GM18498 (cell line): ENCODE results near the gene ANKRD33B.
"Not testable (repeated sequence)": the region's sequence is repeated elsewhere in the genome, so short reads cannot be mapped to it uniquely, and the experiment has no call there.

Experiments used
- ATAC-seq: cut with Tn5 transposase; IDR thresholded peaks from one replicate; pipeline ENCODE4 v1.9.1; 2021; ENCODE audit warnings: mild to moderate bottlenecking, moderate library complexity; ENCODE audit not compliant: unreplicated experiment

Gene ANKRD33B

DNA sequence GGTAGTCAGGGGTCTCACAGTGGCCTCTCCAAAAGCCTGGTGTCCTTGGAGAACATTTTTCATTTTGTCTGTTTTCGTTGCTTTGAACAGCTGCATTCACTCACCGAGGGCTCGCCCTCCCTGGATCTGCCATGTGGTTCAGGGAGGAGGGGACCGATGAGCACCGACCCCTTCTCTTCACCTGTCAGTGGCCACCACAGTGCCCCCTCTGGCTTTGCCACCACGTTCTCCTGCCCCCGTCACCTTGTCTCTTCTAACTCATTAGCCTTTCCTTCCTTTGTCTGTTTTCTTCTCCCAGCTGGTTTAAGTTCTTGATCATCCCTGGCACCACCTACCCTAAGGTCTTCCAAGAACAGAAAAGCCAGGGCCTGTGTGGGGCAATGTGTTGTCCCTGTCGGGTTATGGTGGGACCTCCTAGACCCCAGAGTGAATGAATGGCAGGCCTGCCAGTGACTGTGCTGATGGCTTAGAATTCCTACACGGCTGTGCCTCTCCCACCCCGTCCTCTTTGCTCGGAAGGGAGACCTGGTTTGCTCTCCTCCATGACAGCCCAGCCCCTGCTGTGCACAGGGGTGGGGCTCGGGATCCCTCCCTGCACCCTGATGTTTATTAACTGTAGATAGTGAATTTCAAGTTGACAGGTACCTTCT, 90.0 kb downstream of the ANKRD33B start:
- no peak for ATAC-seq

DNA sequence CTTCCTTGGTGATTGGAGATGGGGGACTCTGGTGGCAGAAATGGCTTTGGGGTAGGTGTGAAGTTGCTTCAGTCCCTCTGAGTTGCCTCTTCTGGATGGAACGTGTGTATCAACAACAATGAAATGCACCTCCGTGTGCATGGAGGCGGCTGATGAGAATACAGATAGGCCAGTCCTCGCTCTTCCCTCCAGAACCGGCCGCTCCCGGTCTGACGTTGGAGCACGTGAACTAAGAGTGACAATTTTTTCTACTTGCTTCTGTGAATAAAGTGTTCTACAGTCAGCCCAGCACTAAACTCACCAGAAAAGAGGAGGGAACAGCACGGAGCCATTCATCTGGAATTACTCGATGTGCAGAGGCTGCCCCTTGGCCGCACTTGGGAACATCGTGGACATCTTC, 90.7 kb downstream of the ANKRD33B start:
- no peak for ATAC-seq

DNA sequence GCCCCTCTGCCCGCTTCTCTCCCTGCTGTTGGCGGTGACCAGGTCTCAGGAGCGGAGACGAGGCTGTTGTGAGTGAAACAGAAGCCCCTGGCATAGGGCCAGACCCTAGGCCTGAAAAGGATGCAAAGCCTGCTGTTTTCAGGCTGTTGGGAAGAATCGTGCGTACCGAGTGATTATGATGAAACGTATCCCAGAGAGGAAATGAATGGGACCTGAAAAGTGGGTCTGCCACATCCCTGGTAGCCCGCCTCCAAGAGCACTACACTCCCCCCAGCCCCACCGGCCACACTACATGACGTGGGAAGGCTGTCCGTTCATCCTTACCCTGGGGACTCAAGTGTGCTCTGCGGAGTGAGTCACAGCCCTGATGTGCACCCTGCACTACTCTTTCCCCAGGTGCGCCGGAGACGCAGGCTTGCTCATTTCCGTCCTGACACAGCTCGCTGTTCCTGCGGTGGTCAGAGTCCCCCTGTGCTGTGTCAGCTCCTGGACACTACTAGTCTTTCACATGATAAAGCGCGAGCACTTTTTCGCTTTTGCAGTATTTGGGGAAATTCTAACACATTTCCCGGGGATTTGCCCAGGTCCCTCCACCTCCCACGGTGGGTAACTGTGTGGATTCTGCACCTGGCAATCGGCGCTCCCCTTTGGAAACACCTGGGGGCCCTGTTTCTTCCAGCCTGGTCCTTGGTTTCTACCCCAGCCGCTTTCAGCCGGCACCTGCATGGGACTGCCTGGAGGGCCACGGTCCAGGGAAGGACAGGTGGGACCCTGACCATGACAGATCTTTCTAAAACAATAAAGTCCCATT, 91.5 kb downstream of the ANKRD33B start:
- ATAC-seq, result no peak

DNA sequence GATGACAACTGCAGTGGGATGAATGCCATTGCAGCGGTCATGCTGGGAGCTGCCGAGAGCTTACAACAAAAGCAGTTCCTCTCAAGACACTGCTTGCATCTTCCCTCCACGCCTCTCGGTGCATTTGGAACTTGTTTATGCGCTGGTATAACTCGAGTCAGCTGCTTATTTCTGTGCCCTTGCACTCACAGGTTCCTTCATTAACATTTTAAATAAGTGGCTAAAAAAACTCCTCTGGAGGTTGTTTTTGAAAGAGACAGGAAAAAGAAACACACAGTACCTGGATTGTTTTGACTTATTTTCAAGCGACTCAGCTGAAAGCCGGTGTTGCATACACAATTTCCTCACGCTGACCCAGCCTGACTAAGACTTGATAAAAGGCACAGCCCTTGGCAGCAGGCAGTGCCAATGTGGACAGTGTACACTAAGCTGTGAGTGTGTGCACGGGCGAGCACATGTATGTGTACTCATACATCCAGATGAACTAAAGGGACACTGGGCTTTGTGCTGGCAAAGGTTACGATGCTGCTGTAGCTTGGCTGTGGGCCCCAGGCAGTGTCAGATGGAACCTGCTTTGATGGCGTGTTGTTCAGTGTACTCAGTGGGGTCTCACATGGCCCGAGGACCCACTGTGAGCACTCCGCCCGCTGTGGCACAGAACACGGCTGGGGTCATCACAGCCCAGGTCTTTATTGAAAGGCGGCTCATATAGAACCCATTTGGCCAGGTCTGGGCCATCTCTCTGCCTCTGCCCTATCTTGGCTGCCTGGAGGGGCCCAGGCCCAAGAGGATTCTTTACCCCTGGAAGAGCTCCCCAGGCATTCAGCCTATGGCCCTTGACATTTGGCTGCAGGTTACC, 92.3 kb downstream of the ANKRD33B start:
- ATAC-seq, result no peak

GRCh38 chr5:10658265-10658664, 94.4 kb downstream of the ANKRD33B start:
- no peak for ATAC-seq

DNA sequence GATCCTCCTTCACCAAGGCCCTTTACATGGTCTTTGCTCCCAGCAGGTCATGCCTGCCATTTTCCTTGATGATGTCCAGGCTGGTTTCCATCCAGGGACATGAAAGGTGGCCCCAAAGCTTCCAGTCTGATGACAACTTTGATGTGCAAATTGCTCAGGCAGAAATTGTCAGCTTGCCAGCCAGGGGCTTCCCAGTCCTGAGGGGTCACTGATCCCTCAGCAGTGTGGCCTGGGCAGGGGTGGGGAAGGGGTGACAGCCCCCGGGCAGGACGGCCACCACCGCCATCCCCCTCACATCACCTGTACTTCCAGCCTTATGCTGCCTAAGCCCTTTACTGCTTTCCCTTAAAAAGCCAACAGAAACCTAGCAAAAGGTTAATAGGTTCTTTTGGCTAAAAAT, 96.3 kb downstream of the ANKRD33B start:
- ATAC-seq, result no peak

GRCh38 chr5:10660720-10661387, 97.0 kb downstream of the ANKRD33B start:
- no peak for ATAC-seq

GRCh38 chr5:10661401-10661800, 97.5 kb downstream of the ANKRD33B start:
- no peak for ATAC-seq

GRCh38 chr5:10662083-10662482, 98.2 kb downstream of the ANKRD33B start:
- no peak for ATAC-seq

DNA sequence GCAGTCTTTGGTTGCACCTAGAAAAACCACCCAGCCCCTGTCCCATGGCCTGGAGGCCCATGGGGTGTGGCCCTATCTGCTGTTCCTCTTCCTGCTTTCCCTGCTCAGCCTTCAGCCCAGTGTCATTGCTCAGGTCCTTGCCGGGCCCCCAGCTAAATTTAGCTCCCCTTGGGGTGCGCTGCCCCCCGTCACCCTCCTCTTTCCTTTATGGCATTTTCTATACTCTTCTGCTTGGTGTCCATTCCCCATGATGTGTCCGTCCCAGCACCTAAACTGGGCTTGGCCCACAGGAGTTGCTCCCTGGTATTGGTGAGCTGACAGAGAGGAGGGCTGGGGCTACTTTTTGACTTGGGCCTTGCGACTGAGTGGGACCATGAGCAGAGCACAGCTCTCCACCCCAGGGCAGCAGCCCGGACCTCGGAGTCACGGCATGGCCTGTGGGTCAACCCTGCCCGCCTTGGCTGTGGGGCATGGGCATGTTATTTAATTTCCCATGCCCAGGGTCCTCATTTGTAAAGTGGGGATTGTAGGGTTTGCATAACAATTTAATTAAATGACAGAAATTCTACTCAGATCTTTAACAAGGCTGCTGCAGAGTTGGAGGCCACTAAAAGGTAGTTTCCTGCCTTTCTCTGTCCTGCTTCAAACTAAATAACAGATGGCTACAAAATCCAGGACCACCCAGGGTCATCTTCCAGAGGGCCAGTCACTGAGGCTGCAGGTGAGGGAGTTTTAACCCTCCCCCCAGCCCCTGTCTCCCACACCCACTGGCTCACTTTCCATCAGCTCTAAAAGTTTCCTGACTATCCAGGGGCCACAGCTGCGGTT, 99.0 kb downstream of the ANKRD33B start:
- ATAC-seq, result no peak

- no peak for ATAC-seq
Observed at GRCh38 chr5:10663489-10664179, 99.8 kb downstream of the ANKRD33B start.

DNA sequence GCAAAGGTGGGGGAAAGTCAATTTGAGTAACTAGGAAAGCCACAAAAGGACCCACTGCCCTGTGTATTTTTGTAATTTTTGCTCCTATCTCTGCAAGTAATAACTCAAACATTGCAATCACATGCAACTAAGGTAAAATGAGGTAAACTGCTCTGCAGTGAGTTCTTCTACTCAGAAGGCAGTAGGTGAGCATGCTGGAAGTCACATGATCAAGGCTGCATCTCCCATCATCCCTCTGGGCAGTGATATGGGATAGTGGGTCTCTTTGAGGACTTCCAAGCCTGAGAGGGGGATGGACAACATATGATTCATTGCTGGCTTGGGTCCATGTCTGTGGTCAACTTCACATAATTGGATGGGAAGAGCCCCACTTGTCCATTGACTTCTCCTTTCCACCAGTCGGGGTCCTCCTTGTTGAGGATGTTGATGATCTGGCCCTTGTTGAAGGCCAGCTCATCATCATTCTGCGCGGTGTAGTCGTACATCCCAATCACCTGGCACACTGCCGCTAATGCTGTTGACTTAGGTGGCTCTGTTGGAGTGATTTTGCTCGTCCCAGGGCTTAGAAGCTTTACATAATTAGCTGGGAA, 100.4 kb downstream of the ANKRD33B start:
- not testable (repeated sequence) for ATAC-seq

GRCh38 chr5:10665799-10666198, 101.9 kb downstream of the ANKRD33B start:
- ATAC-seq, result no peak

- no peak for ATAC-seq
Observed at GRCh38 chr5:10666531-10667299, 102.8 kb downstream of the ANKRD33B start.

DNA sequence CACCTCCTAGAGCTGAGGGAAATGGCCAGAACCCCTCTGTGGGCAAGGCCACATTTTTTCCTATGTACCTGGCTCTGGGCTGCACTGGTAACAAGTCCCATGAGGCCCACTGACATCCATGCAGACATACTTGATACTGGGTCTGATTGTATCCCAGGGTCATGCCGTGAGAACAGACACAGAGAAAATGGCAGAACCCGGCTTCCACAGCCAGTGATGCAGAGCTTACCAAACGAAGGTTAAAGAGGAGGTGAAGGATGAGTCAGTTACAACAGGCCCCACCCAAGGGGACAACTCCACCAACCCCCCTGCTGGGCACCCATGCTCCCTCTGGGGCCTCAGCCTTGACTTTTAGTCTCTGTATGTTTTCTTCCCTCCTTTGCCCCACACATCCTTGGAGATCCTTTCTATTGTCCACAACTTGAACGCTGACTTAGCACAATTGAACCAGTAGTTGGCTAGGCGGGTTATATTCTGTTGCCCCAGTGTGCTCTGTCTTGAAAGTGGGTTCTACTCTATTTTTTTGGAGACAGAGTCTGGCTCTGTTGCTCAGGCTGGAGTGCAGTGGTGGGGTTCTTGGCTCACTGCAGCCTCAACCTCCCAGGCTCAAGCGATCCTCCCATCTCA, 103.7 kb downstream of the ANKRD33B start:
- ATAC-seq, result no peak

- ATAC-seq, result no peak
Observed at GRCh38 chr5:10668697-10669096, 104.8 kb downstream of the ANKRD33B start.

GRCh38 chr5:10669983-10670382, 106.1 kb downstream of the ANKRD33B start:
- no peak for ATAC-seq
